GM13976 (cell line): ENCODE measurements around the gene FANCI.

Experiments used
- DNase-seq: peaks from one replicate; pipeline ENCODE4 v3.0.0; 2012; ENCODE audit warnings: low spot score
- CTCF ChIP-seq: IDR thresholded peaks from 2 replicates; pipeline ENCODE4 v1.5.1; 2012; ENCODE audit warnings: borderline replicate concordance, mild to moderate bottlenecking; ENCODE audit not compliant: insufficient read depth; ENCODE audit errors: extremely low read depth, missing control alignments, control extremely low read depth
- in situ Hi-C: fragments of 300-500 bp; cut with MboI; formaldehyde crosslinking; loops from one replicate; pipeline ENCODE4 v1.12.0; 2022; ENCODE audit warnings: low sequenced_read_pairs, mixed read lengths, inconsistent platforms; ENCODE audit not compliant: unreplicated experiment

Gene FANCI

GRCh38 chr15:89299896-89300295 lies 56.1 kb downstream of the FANCI start:
- in situ Hi-C loops, result no loop called here

GRCh38 chr15:89301304-89302089 lies 57.7 kb downstream of the FANCI start:
- no peak for TF ChIP-seq CTCF
- no peak for DNase-seq
- in situ Hi-C loops, result no loop called here

More at GRCh38 chr15:89299896-89300295, 56.1 kb downstream of the FANCI start:
- TF ChIP-seq CTCF, result no peak
- no peak for DNase-seq

- no peak for DNase-seq
- TF ChIP-seq CTCF, result no peak
- in situ Hi-C loops, result no loop called here
Observed at GRCh38 chr15:89303986-89304385, 60.2 kb downstream of the FANCI start.

GRCh38 chr15:89305395-89305794 lies 61.6 kb downstream of the FANCI start:
- in situ Hi-C loops, result no loop called here
- no peak for TF ChIP-seq CTCF
- DNase-seq, result no peak

GRCh38 chr15:89307046-89307587 lies 63.3 kb downstream of the FANCI start:
- no peak for DNase-seq

GRCh38 chr15:89307791-89308190 lies 64.0 kb downstream of the FANCI start:
- in situ Hi-C loops, result no loop called here
- TF ChIP-seq CTCF, result no peak
- DNase-seq, result no peak

More at GRCh38 chr15:89307046-89307587, 63.3 kb downstream of the FANCI start:
- in situ Hi-C loops, result no loop called here
- no peak for TF ChIP-seq CTCF
